ENCODE measurements around the gene RPL12. TPM values are rescaled to one million over a fixed set of nuclear protein-coding genes. Genes with fewer than 3 reads are reported as not detected.

Gene RPL12
- polyA plus RNA-seq, 2 of the 4 experiments (the other 2 are of a cell fraction), result 2,198 to 2,384 TPM

DNA sequence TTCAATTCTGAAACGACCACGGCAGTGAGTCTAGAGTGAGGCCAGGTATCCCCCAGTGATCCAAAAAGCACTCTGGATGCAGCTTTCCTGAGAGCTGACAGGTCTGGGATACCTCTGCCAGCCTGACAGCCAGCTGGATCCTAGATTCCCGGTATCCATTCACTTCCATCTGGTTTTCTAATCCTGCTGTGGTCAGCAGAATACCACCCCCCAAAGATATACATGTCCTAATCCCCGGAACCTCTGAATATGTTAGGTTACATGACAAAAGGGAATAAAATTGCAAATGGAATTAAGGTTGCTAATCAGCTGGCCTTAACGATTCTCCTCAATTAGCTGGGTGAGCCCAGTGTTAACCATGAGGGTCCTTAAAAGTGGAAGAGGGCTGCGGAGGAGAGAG is 28.4 kb downstream of the RPL12 start:
- no CpG with 5 or more reads among the region's 6 CpGs for WGBS (ENCODE audit: missing lambda C conversion rate)
- TF ChIP-seq HOXB13 (CRISPR knock-in tag; IDR thresholded peaks at IDR 0.05; ENCODE audit: low read depth), result no peak
- no peak for TF ChIP-seq TFCP2L1 (CRISPR knock-in tag; IDR thresholded peaks at IDR 0.05)
- no peak for TF ChIP-seq CBX8 (IDR thresholded peaks at IDR 0.05)
- TF ChIP-seq FOSL2 (IDR thresholded peaks at IDR 0.05), result no peak
- no peak for TF ChIP-seq FOSL2 (CRISPR knock-in tag; IDR thresholded peaks at IDR 0.05)
- no peak for TF ChIP-seq HEYL (CRISPR knock-in tag; IDR thresholded peaks at IDR 0.05)
- TF ChIP-seq HDAC2 (IDR thresholded peaks at IDR 0.05), result no peak
- TF ChIP-seq EHF (CRISPR knock-in tag; IDR thresholded peaks at IDR 0.05), result no peak
- no peak for TF ChIP-seq KDM5A (IDR thresholded peaks at IDR 0.05)
- no peak for TF ChIP-seq HOXB5 (CRISPR knock-in tag; IDR thresholded peaks at IDR 0.05)
- TF ChIP-seq ESRRA (IDR thresholded peaks at IDR 0.05; ENCODE audit: borderline replicate concordance, low read length), result no peak
- ChIA-PET CTCF (no interaction called here), POLR2A (no interaction called here)
- no peak for FAIRE-seq
- Histone ChIP-seq H3K27ac (no peak overlapping the region), H3K9me3 (no peaks in the 10 kb centered on the region), H3K4me1 (peaks cover 21% of the 10 kb centered on the region), H3K4me2 (no peak overlapping the region), H3K4me3 (no peak overlapping the region)
- no peak for ATAC-seq
- no peak for DNase-seq (ENCODE audit: low read depth in 1 of 2, low spot score in 1 of 2)

GRCh38 chr9:127422133-127422782 is 28.9 kb downstream of the RPL12 start:
- DNase-seq (ENCODE audit: low read depth in 1 of 2, low spot score in 1 of 2) (no peak), FAIRE-seq (no peak), ATAC-seq (no peak)
- ChIA-PET POLR2A (no interaction called here), CTCF (no interaction called here)
- H3K4me2 ChIP-seq, result no peak overlapping the region
- H3K4me1 ChIP-seq, result peaks cover 27% of the 10 kb centered on the region
- WGBS (ENCODE audit: missing lambda C conversion rate), result no CpG with 5 or more reads among the region's 10 CpGs
- H3K4me3 ChIP-seq, result no peak overlapping the region
- TF ChIP-seq ZC3H11A (IDR thresholded peaks at IDR 0.05) (no peak), NFE2L2 (conservative IDR thresholded peaks at IDR 0.05; ENCODE audit: low read length) (no peak), RARB (CRISPR knock-in tag; IDR thresholded peaks at IDR 0.05) (no peak), POLR2AphosphoS2 (conservative IDR thresholded peaks at IDR 0.05; ENCODE audit: low read length) (no peak), FOSB (CRISPR knock-in tag; IDR thresholded peaks at IDR 0.05) (no peak), ESRRA (IDR thresholded peaks at IDR 0.05; ENCODE audit: borderline replicate concordance, low read length) (no peak), GATA3 (IDR thresholded peaks at IDR 0.05; ENCODE audit: borderline replicate concordance) (no peak), HOXB5 (CRISPR knock-in tag; IDR thresholded peaks at IDR 0.05) (no peak), EHMT2 (IDR thresholded peaks at IDR 0.05; ENCODE audit: low read depth) (no peak), KDM5A (IDR thresholded peaks at IDR 0.05) (no peak), MAX (IDR thresholded peaks at IDR 0.05) (no peak), ZFP36 (IDR thresholded peaks at IDR 0.05; ENCODE audit: borderline replicate concordance, partially characterized antibody) (no peak), HMGXB4 (CRISPR knock-in tag; IDR thresholded peaks at IDR 0.05; ENCODE audit: borderline replicate concordance) (no peak), CEBPB (IDR thresholded peaks at IDR 0.05) (no peak)
- TF ChIP-seq, protein P1, sequence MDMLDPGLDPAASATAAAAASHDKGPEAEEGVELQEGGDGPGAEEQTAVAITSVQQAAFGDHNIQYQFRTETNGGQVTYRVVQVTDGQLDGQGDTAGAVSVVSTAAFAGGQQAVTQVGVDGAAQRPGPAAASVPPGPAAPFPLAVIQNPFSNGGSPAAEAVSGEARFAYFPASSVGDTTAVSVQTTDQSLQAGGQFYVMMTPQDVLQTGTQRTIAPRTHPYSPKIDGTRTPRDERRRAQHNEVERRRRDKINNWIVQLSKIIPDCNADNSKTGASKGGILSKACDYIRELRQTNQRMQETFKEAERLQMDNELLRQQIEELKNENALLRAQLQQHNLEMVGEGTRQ (IDR thresholded peaks at IDR 0.05), result no peak
- no peaks in the 10 kb centered on the region for H3K9me3 ChIP-seq
- H3K27ac ChIP-seq, result no peak overlapping the region

DNA sequence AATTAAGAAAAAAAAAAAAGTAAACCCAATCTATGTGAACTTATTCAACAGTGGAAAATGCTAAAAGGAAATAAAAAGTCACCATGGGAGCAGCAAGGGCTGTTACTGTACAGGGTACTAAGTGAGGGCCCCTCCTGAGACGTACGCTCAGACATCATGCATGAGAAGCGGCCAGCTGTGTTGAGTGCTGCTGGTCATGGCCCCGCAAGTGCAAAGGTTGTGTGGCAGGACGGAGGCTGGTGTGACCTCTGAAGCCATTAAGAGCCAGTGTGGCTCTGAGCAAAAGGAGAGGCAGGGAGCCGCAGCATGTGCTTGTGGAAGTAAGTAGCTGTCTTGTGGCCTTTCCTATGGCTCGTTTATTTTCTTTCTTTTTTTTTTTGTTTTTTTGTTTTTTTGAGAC is 30.1 kb downstream of the RPL12 start:
- DNase-seq (ENCODE audit: low read depth in 1 of 2, low spot score in 1 of 2) (no peak), ATAC-seq (no peak), FAIRE-seq (no peak)
- ChIA-PET POLR2A (no interaction called here), CTCF (no interaction called here)
- TF ChIP-seq ESRRA (IDR thresholded peaks at IDR 0.05; ENCODE audit: borderline replicate concordance, low read length), result no peak
- no peak for TF ChIP-seq CBX8 (IDR thresholded peaks at IDR 0.05)
- no peak for TF ChIP-seq HEYL (CRISPR knock-in tag; IDR thresholded peaks at IDR 0.05)
- no peak for TF ChIP-seq FOSL2 (IDR thresholded peaks at IDR 0.05)
- TF ChIP-seq FOSL2 (CRISPR knock-in tag; IDR thresholded peaks at IDR 0.05), result no peak
- TF ChIP-seq NPAS2 (CRISPR knock-in tag; IDR thresholded peaks at IDR 0.05; ENCODE audit: borderline replicate concordance), result no peak
- TF ChIP-seq FOSB (CRISPR knock-in tag; IDR thresholded peaks at IDR 0.05), result no peak
- Histone ChIP-seq H3K27ac (no peak overlapping the region), H3K4me2 (no peak overlapping the region), H3K4me3 (no peak overlapping the region), H3K4me1 (peaks cover 30% of the 10 kb centered on the region), H3K9me3 (no peaks in the 10 kb centered on the region)
- no CpG with 5 or more reads among the region's 7 CpGs for WGBS (ENCODE audit: missing lambda C conversion rate)

Data from A549 (cell line).